ENCODE results near the gene ERRFI1.

ERRFI1 gene

GRCh38 chr1:7991504-7992440 lies 34.3 kb downstream of the ERRFI1 start:
- no peak for ATAC-seq (replicated peaks)
- Mint-ChIP-seq H3K27me3 (no peaks in the 10 kb centered on the region), H3K4me1 (peaks cover 6 to 19% of the 10 kb centered on the region in 2 donors), H3K9me3 (peaks cover 0 to 5% of the 10 kb centered on the region in 2 donors), H3K36me3 (peaks cover 39 to 44% of the 10 kb centered on the region in 2 donors), H3K27ac (no peak overlapping the region), H3K4me3 (no peak overlapping the region)
- no peak for DNase-seq

GRCh38 chr1:7989762-7990428 lies 36.2 kb downstream of the ERRFI1 start:
- Mint-ChIP-seq H3K27ac (no peak overlapping the region), H3K9me3 (peaks cover 0 to 5% of the 10 kb centered on the region in 2 donors), H3K36me3 (peaks cover 46 to 52% of the 10 kb centered on the region in 2 donors), H3K4me1 (peaks cover 6 to 24% of the 10 kb centered on the region in 2 donors), H3K27me3 (no peaks in the 10 kb centered on the region), H3K4me3 (no peak overlapping the region)
- DNase-seq (no peak), ATAC-seq (replicated peaks) (no peak)

- H3K9me3 Mint-ChIP-seq: peaks cover 0 to 5% of the 10 kb centered on the region in 2 donors
- no peak for DNase-seq
- peaks cover 43 to 59% of the 10 kb centered on the region in 2 donors for H3K36me3 Mint-ChIP-seq
- no peaks in the 10 kb centered on the region for H3K27me3 Mint-ChIP-seq
- no peak overlapping the region for H3K4me3 Mint-ChIP-seq
- no peak overlapping the region for H3K27ac Mint-ChIP-seq
- no peak for ATAC-seq (replicated peaks)
- H3K4me1 Mint-ChIP-seq: peaks cover 2 to 10% of the 10 kb centered on the region in 2 donors
These were observed 37.5 kb downstream of the ERRFI1 start for GRCh38 chr1:7988576-7988975.

- ATAC-seq (replicated peaks): no peak
- Mint-ChIP-seq H3K9me3 (peaks cover 0 to 5% of the 10 kb centered on the region in 2 donors), H3K4me1 (peaks cover 2 to 8% of the 10 kb centered on the region in 2 donors), H3K36me3 (peaks cover 39 to 58% of the 10 kb centered on the region in 2 donors), H3K27ac (no peak overlapping the region), H3K27me3 (no peaks in the 10 kb centered on the region), H3K4me3 (no peak overlapping the region)
- no peak for DNase-seq
These were observed 38.6 kb downstream of the ERRFI1 start for GRCh38 chr1:7987528-7987927.

- no peaks in the 10 kb centered on the region for H3K27me3 Mint-ChIP-seq
- no peak overlapping the region for H3K4me3 Mint-ChIP-seq
- H3K36me3 Mint-ChIP-seq: peaks cover 44 to 60% of the 10 kb centered on the region in 2 donors
- peaks cover 0 to 5% of the 10 kb centered on the region in 2 donors for H3K9me3 Mint-ChIP-seq
- peaks cover 5 to 12% of the 10 kb centered on the region in 2 donors for H3K4me1 Mint-ChIP-seq
- no peak for DNase-seq
- ATAC-seq (replicated peaks): no peak
- peak overlapping the region; percentile 67 for H3K27ac Mint-ChIP-seq
These were observed 40.1 kb downstream of the ERRFI1 start for GRCh38 chr1:7985851-7986612.

GRCh38 chr1:7984811-7985210 lies 41.3 kb downstream of the ERRFI1 start:
- ATAC-seq (replicated peaks) (no peak), DNase-seq (no peak)
- Mint-ChIP-seq H3K4me3 (no peak overlapping the region), H3K27ac (no peak overlapping the region), H3K9me3 (peaks cover 0 to under 1% of the 10 kb centered on the region in 2 donors), H3K27me3 (no peaks in the 10 kb centered on the region), H3K4me1 (peaks cover 7 to 12% of the 10 kb centered on the region in 2 donors), H3K36me3 (peaks cover 41 to 60% of the 10 kb centered on the region in 2 donors)

GRCh38 chr1:7983086-7983778 lies 42.9 kb downstream of the ERRFI1 start:
- Mint-ChIP-seq H3K27me3 (no peaks in the 10 kb centered on the region), H3K4me1 (peaks cover 7 to 12% of the 10 kb centered on the region in 2 donors), H3K36me3 (peaks cover 44 to 58% of the 10 kb centered on the region in 2 donors), H3K4me3 (no peak overlapping the region), H3K27ac (no peak overlapping the region), H3K9me3 (no peaks in the 10 kb centered on the region)
- no peak for ATAC-seq (replicated peaks)
- no peak for DNase-seq

- H3K4me3 Mint-ChIP-seq: no peak overlapping the region
- H3K27ac Mint-ChIP-seq: peak overlapping the region; percentile 77
- ATAC-seq (replicated peaks) (no peak), DNase-seq (no peak)
- no peaks in the 10 kb centered on the region for H3K9me3 Mint-ChIP-seq
- peaks cover 5 to 7% of the 10 kb centered on the region in 2 donors for H3K4me1 Mint-ChIP-seq
- peaks cover 33 to 50% of the 10 kb centered on the region in 2 donors for H3K36me3 Mint-ChIP-seq
- H3K27me3 Mint-ChIP-seq: no peaks in the 10 kb centered on the region
These were observed 45.1 kb downstream of the ERRFI1 start for GRCh38 chr1:7980984-7981383.

- Mint-ChIP-seq H3K4me1 (peaks cover 0 to 10% of the 10 kb centered on the region in 2 donors), H3K36me3 (peaks cover 41 to 50% of the 10 kb centered on the region in 2 donors), H3K4me3 (no peak overlapping the region), H3K9me3 (no peaks in the 10 kb centered on the region), H3K27ac (peak overlapping the region; percentile 74), H3K27me3 (no peaks in the 10 kb centered on the region)
- DNase-seq (peak; percentile 24), ATAC-seq (replicated peaks) (peak; percentile 80 to 90)
These were observed 50.8 kb downstream of the ERRFI1 start for GRCh38 chr1:7975212-7975865.

GRCh38 chr1:7973086-7973485 lies 53.0 kb downstream of the ERRFI1 start:
- ATAC-seq (replicated peaks) (no peak), DNase-seq (no peak)
- H3K36me3 Mint-ChIP-seq: peaks cover 45 to 56% of the 10 kb centered on the region in 2 donors
- H3K27ac Mint-ChIP-seq: no peak overlapping the region
- no peaks in the 10 kb centered on the region for H3K27me3 Mint-ChIP-seq
- H3K4me1 Mint-ChIP-seq: peaks cover 3 to 14% of the 10 kb centered on the region in 2 donors
- H3K9me3 Mint-ChIP-seq: no peaks in the 10 kb centered on the region
- H3K4me3 Mint-ChIP-seq: no peak overlapping the region

GRCh38 chr1:7972285-7972684 lies 53.8 kb downstream of the ERRFI1 start:
- Mint-ChIP-seq H3K27ac (peak overlapping the region; percentile 5), H3K4me3 (no peak overlapping the region), H3K27me3 (no peaks in the 10 kb centered on the region), H3K9me3 (no peaks in the 10 kb centered on the region), H3K4me1 (peaks cover 3 to 18% of the 10 kb centered on the region in 2 donors), H3K36me3 (peaks cover 45 to 52% of the 10 kb centered on the region in 2 donors)
- no peak for ATAC-seq (replicated peaks)
- no peak for DNase-seq

GRCh38 chr1:7971024-7971423 lies 55.1 kb downstream of the ERRFI1 start:
- Mint-ChIP-seq H3K36me3 (peaks cover 46 to 53% of the 10 kb centered on the region in 2 donors), H3K9me3 (no peaks in the 10 kb centered on the region), H3K27me3 (no peaks in the 10 kb centered on the region), H3K4me1 (peaks cover 8 to 24% of the 10 kb centered on the region in 2 donors), H3K27ac (no peak overlapping the region), H3K4me3 (no peak overlapping the region)
- DNase-seq (no peak), ATAC-seq (replicated peaks) (no peak)

- no peak overlapping the region for H3K27ac Mint-ChIP-seq
- H3K4me1 Mint-ChIP-seq: peaks cover 10 to 22% of the 10 kb centered on the region in 2 donors
- DNase-seq (no peak), ATAC-seq (replicated peaks) (peak; percentile 52)
- H3K36me3 Mint-ChIP-seq: peaks cover 47 to 57% of the 10 kb centered on the region in 2 donors
- no peak overlapping the region for H3K4me3 Mint-ChIP-seq
- no peaks in the 10 kb centered on the region for H3K27me3 Mint-ChIP-seq
- H3K9me3 Mint-ChIP-seq: no peaks in the 10 kb centered on the region
These were observed 55.9 kb downstream of the ERRFI1 start for GRCh38 chr1:7970246-7970645.

All from stimulated activated naive B cell treated with anti-CD40 and anti-IgM and Interleukin-4, amounts not matched to agents 10 μg/mL and 1 μg/mL and 100 μg/mL, for 72 hours (primary cell).